Measurements from ENCODE around the gene MACROD2. TPM values are rescaled to one million over a fixed set of nuclear protein-coding genes. Genes with fewer than 3 reads are reported as not detected.

MACROD2 gene
- total RNA-seq, 1 experiment from 2014 or later: 3.7 TPM

DNA sequence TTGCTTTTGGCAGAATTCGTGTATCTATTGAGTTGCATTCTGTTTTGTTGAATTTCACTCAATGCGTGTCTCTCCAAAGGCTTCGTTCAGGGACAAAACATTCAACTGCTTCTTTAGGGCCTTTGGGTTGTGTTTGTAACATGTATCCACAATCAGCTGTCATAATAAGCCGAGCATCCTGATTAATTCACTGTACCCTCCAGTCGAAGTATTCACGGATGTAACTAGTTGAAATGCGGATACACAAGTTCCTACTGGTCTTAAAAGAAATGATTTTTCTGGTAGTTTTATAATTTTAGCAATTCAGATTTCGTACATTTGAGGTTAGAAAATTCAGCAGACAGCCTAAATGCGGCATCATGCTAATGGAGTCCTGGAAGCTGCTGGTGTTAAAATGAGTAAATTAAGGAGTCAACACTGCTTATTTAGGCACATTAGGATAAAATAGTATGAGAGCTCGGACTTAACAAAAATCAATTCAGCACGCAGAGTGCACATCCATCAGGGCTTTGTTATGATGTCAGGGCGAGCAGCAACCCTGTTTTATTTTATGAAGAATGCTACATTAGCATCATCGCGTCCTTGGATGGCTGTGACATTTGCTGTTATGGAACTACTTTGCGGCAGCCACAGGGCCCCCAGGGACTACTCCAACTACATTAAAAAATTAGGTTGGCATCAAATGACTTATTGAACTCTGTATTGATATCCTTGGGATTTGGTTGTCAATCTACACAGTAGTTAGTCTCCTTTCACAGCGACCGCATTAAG, 831.4 kb downstream of the MACROD2 start:
- Histone ChIP-seq H3K27me3 (ENCODE audit: insufficient read depth, low read length) (no peaks in the 10 kb centered on the region), H3K9me3 (ENCODE audit: control insufficient read depth in 1 of 2, insufficient read depth in 1 of 2, low read depth in 1 of 2, low read length in 2 of 2) (no peaks in the 10 kb centered on the region), H3K4me2 (ENCODE audit: low read length) (no peak overlapping the region), H3K4me3 (replicated peaks in 1 of 2; ENCODE audit: low read depth in 1 of 2, low read length in 2 of 2) (no peak overlapping the region), H3K9ac (ENCODE audit: low read length) (no peak overlapping the region), H2AFZ (ENCODE audit: low read depth, low read length, poor library complexity, severe bottlenecking) (no peak overlapping the region), H3K9me2 (ENCODE audit: insufficient read depth) (no peaks in the 10 kb centered on the region), H3K4me1 (ENCODE audit: control insufficient read depth in 1 of 2, insufficient read depth in 2 of 2, low read length in 2 of 2) (no peaks in the 10 kb centered on the region), H4K20me1 (ENCODE audit: insufficient read depth) (no peaks in the 10 kb centered on the region), H3K27ac (ENCODE audit: low read depth, low read length) (no peak overlapping the region), H3K36me3 (ENCODE audit: control insufficient read depth in 1 of 2, insufficient read depth in 2 of 2, low read length in 2 of 2) (no peaks in the 10 kb centered on the region), H3K79me2 (ENCODE audit: insufficient read depth, low read length) (no peaks in the 10 kb centered on the region)
- CTCF ChIA-PET: no interaction called here
- RAD21 ChIA-PET (ENCODE audit: low non-redundant PET in 1 of 2, low total read pairs in 2 of 2, uncharacterized antibody in 2 of 2, unreplicated experiment in 2 of 2): no interaction called here
- ATAC-seq (no peak), DNase-seq (ENCODE audit: low read depth, low spot score) (no peak)
- TF ChIP-seq ZNF274 (IDR thresholded peaks at IDR 0.05; ENCODE audit: low read depth, low read length) (no peak), RAD21 (IDR thresholded peaks at IDR 0.05; ENCODE audit: low read depth) (no peak), ELF1 (IDR thresholded peaks at IDR 0.05; ENCODE audit: borderline replicate concordance, low read depth) (no peak)
- TF ChIP-seq, protein P1, sequence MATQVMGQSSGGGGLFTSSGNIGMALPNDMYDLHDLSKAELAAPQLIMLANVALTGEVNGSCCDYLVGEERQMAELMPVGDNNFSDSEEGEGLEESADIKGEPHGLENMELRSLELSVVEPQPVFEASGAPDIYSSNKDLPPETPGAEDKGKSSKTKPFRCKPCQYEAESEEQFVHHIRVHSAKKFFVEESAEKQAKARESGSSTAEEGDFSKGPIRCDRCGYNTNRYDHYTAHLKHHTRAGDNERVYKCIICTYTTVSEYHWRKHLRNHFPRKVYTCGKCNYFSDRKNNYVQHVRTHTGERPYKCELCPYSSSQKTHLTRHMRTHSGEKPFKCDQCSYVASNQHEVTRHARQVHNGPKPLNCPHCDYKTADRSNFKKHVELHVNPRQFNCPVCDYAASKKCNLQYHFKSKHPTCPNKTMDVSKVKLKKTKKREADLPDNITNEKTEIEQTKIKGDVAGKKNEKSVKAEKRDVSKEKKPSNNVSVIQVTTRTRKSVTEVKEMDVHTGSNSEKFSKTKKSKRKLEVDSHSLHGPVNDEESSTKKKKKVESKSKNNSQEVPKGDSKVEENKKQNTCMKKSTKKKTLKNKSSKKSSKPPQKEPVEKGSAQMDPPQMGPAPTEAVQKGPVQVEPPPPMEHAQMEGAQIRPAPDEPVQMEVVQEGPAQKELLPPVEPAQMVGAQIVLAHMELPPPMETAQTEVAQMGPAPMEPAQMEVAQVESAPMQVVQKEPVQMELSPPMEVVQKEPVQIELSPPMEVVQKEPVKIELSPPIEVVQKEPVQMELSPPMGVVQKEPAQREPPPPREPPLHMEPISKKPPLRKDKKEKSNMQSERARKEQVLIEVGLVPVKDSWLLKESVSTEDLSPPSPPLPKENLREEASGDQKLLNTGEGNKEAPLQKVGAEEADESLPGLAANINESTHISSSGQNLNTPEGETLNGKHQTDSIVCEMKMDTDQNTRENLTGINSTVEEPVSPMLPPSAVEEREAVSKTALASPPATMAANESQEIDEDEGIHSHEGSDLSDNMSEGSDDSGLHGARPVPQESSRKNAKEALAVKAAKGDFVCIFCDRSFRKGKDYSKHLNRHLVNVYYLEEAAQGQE (IDR thresholded peaks at IDR 0.05; ENCODE audit: low read depth): no peak
- no TSS peak for BruUV-seq (replicated peaks)
- intact Hi-C loops (cut with micrococcal nuclease): no loop called here
- POLR2A ChIA-PET: no interaction called here

DNA sequence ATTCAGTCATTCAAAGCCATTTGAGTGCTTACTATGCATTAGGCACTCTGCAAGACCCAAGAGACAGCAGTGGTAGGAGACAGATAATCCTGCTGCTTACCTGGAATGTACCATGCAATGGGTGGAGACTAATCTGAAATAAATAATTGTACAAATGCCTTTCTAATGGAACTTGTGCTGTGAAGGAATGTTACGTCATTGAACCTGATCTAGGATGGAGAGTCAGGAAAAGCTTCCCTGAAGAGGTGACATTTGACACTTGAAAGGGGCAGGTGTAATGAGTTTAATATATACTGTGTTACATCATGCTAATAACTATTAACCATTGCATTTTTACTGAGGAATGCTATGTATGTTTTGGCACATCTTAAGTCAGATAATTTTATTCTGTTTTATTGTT, 833.1 kb downstream of the MACROD2 start:
- ChIA-PET CTCF (no interaction called here), POLR2A (no interaction called here), RAD21 (ENCODE audit: low non-redundant PET in 1 of 2, low total read pairs in 2 of 2, uncharacterized antibody in 2 of 2, unreplicated experiment in 2 of 2) (no interaction called here)
- no peak overlapping the region for H3K4me3 ChIP-seq (replicated peaks in 1 of 2; ENCODE audit: low read depth in 1 of 2, low read length in 2 of 2)
- H3K9ac ChIP-seq (ENCODE audit: low read length): no peak overlapping the region
- H3K9me2 ChIP-seq (ENCODE audit: insufficient read depth): no peaks in the 10 kb centered on the region
- no peak overlapping the region for H3K4me2 ChIP-seq (ENCODE audit: low read length)
- no peaks in the 10 kb centered on the region for H3K79me2 ChIP-seq (ENCODE audit: insufficient read depth, low read length)
- no peak for ATAC-seq
- no peaks in the 10 kb centered on the region for H3K36me3 ChIP-seq (ENCODE audit: control insufficient read depth in 1 of 2, insufficient read depth in 2 of 2, low read length in 2 of 2)
- H3K4me1 ChIP-seq (ENCODE audit: control insufficient read depth in 1 of 2, insufficient read depth in 2 of 2, low read length in 2 of 2): no peaks in the 10 kb centered on the region
- no peak overlapping the region for H3K27ac ChIP-seq (ENCODE audit: low read depth, low read length)
- no peaks in the 10 kb centered on the region for H3K27me3 ChIP-seq (ENCODE audit: insufficient read depth, low read length)
- no peak overlapping the region for H2AFZ ChIP-seq (ENCODE audit: low read depth, low read length, poor library complexity, severe bottlenecking)
- H3K9me3 ChIP-seq (ENCODE audit: control insufficient read depth in 1 of 2, insufficient read depth in 1 of 2, low read depth in 1 of 2, low read length in 2 of 2): no peaks in the 10 kb centered on the region
- intact Hi-C loops (cut with micrococcal nuclease): no loop called here
- H4K20me1 ChIP-seq (ENCODE audit: insufficient read depth): no peaks in the 10 kb centered on the region
- no peak for DNase-seq (ENCODE audit: low read depth, low spot score)
- no TSS peak for BruUV-seq (replicated peaks)
- TF ChIP-seq RAD21 (IDR thresholded peaks at IDR 0.05; ENCODE audit: low read depth) (no peak), FOSL1 (IDR thresholded peaks at IDR 0.05; ENCODE audit: low read depth) (no peak), CEBPB (IDR thresholded peaks at IDR 0.05; ENCODE audit: low read depth) (no peak), ELF1 (IDR thresholded peaks at IDR 0.05; ENCODE audit: borderline replicate concordance, low read depth) (no peak), POLR2A (IDR thresholded peaks at IDR 0.05; ENCODE audit: borderline replicate concordance, extremely low read depth, insufficient read depth, insufficient read length) (no peak), YY1 (IDR thresholded peaks at IDR 0.05; ENCODE audit: extremely low read depth, insufficient replicate concordance, low read depth, low read length) (no peak)
- TF ChIP-seq, protein P2, sequence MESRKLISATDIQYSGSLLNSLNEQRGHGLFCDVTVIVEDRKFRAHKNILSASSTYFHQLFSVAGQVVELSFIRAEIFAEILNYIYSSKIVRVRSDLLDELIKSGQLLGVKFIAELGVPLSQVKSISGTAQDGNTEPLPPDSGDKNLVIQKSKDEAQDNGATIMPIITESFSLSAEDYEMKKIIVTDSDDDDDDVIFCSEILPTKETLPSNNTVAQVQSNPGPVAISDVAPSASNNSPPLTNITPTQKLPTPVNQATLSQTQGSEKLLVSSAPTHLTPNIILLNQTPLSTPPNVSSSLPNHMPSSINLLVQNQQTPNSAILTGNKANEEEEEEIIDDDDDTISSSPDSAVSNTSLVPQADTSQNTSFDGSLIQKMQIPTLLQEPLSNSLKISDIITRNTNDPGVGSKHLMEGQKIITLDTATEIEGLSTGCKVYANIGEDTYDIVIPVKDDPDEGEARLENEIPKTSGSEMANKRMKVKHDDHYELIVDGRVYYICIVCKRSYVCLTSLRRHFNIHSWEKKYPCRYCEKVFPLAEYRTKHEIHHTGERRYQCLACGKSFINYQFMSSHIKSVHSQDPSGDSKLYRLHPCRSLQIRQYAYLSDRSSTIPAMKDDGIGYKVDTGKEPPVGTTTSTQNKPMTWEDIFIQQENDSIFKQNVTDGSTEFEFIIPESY (IDR thresholded peaks at IDR 0.05; ENCODE audit: extremely low read depth, insufficient replicate concordance, low read length): no peak
- TF ChIP-seq, protein P1 (IDR thresholded peaks at IDR 0.05; ENCODE audit: low read depth): no peak

Data from HCT116 (cell line).